HG02981 (cell line): Measurements from ENCODE around the gene SMIM34.
"Not testable (repeated sequence)": the region's sequence is repeated elsewhere in the genome, so short reads cannot be mapped to it uniquely, and the experiment has no call there.

Experiments
- ATAC-seq: cut with Tn5 transposase; IDR thresholded peaks from one replicate; pipeline ENCODE4 v1.9.1; 2021; ENCODE audit warnings: mild to moderate bottlenecking, moderate library complexity; ENCODE audit not compliant: unreplicated experiment

The SMIM34 gene, protein sequence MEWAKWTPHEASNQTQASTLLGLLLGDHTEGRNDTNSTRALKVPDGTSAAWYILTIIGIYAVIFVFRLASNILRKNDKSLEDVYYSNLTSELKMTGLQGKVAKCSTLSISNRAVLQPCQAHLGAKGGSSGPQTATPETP

DNA sequence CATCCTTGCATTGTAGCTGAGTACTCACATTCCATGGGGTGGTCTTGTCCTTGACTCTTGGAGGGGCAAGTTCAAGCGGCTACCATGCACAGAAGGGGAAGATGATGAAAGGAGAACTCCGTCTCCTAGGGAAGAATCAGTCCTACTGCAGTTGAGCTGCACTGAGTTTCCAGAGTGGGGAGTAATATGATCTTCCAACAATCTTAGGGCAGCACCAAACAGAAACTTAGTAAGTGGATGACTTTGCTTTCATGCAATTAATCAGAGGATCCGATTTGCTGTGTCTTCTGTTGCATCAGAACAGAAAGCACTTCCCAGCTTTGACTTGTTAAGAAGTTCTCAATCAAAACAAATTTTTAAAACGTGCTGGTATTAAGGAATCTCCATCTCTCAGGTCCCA, at the start of gene SMIM34:
Gene SMIM34 (minus strand): TSS at position 147 of the 400 bp plus-strand sequence. CDS start 112 bp downstream, at position 35.
- not testable (repeated sequence) for ATAC-seq

DNA sequence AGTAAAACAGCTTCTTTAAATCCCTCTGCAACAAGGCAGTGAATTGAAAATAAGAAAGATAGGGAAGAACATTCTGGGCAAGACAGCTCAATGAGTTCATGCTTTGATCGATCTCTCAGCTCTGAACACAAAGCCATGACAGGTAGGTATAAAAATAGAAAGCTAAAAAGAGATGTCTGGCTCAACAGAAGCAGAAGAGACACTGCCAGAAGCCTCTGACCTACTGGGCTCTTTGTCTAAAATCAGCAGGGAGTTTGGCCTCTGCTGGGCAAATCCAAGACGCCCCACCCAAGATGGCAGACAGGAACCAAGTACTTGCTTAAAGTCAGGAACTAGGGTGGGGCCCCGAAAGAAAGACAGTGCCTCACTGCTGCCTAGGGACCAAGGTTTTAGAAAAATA, 43.6 kb upstream of the SMIM34 start:
- ATAC-seq, result not testable (repeated sequence)

DNA sequence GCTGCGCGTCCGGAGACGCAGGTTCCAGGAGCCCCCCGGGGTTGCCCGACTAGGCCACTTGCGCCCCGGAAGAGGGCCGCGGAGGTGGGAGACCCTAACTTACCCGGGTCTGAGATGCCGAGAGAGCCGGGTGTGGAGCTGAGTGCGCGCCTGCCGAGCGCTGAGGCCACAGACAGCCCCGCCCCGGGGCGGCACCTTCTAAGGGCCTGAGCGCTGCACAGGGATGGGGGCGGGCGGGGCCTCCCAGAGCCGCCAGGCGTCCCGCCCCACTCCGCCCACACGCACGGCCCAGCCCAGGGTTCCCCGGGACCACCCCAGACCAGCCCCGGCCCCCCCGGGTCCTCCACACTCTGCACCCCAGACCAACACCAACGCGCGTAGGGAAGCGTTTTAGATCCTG, 35.7 kb upstream of the SMIM34 start:
- ATAC-seq, result not testable (repeated sequence)

DNA sequence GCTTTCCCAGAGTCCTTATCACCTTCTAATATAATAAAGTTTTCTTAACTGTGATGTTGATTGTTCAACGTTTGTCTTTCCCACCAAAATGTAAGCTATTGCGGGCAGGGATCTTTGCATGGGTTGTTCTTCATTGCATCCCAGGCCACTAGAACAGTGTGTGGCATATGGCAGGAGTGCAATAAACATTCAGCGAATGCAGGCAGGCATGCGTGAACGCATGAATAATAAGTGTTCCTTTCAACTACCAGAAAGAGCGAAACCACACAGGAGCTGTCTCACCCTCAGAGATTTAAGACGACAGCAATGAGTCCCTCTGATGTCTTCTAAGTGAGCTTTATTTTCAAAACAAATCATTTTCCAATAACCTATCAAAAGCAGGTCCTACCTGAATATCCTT, 34.5 kb upstream of the SMIM34 start:
- ATAC-seq, result not testable (repeated sequence)

DNA sequence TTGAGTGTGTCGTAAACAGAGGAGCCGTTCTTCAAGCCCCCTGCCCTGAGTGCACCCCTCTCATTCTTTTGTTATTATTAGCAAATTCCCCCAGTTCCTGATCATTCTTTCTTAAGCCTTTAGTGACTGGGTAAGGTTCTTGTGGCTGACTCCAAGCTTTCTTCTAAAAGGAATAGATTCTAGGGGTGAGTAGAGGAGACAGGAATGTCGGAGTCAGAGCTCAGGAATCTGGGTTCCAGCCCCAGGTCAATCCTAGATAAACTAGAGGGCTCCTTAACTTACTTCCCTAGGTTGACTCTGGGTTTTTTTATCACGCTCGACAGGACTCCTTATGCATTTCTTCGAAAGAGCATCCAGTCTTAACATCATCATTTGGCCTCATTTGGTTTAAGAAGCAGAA, 32.4 kb upstream of the SMIM34 start:
- not testable (repeated sequence) for ATAC-seq

DNA sequence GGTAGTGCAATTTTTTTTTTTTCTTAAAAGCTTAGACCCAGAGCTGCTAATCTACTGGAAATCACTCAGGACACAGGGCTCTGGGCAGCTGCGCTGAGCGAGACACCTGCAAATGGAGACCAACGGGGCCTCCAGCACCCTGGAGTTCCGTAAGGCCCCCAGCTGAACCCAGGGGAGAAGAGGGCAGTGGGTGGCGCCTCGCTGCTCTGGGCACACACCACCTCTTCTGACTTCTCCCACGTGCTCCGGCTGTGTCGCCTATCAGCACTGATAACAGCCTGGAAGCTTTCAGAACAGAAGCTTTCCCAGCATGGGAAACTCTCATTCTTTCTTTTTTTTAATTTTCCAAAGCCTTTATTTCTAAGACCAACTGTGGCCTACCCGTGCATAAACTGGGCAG, 31.9 kb upstream of the SMIM34 start:
- ATAC-seq, result not testable (repeated sequence)

DNA sequence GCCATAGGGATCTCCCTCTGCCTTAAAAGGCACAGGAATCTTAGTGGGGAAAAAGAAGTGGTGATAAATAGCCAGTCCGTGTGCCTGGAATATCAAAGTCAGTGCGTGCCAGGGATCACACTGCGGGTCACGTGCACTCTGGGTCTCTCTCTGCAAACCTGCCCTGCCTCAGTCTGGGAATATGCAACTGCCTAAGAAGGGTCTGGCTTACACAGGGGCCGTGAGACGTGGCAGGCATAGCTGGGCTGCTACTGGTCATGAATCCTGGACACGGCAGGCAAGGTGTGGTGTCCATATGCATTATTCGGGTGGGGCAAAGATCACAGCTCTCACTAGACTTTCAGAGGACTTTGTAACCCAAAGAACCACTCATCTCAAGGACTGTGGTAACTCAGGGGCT, 23.3 kb upstream of the SMIM34 start:
- ATAC-seq, result not testable (repeated sequence)

DNA sequence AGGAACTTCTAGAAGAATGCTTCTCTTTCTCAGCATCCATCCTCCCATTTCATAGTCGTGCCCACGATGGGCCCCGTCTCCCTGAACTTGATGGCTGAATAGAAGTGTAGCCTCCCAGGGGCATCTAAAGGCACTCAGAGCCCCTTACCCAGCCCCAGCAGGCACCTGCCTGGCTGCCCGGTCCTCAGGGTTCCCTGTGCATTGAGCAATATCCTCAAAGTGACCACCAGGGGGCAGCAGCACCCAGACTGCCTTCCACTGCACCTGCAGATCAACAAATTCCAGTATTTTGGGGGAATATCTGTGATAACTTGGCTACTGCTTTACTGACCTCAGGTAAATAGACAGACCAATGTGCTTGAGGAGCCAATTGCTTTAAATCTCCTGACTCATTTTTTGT, 19.7 kb upstream of the SMIM34 start:
- not testable (repeated sequence) for ATAC-seq

DNA sequence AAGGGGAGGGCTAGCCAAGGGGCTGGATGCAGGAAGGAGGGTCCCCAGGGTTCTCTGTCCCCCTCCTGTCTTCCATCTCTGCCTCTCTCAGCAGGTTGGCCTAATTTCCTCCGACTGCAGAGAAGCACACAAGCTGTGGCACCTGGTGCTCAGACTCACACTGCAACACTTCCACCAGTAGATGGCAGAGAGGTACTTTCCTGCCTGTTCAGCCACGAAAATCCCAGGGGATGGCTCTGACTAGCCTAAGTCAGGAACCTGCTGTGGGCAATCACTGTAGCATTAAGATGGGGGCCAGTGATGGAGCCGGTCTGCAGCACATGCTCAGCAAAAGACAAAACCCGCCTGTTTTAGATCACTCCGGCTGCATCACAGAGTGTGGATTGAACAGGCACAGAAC, 6.0 kb upstream of the SMIM34 start:
- ATAC-seq, result not testable (repeated sequence)

DNA sequence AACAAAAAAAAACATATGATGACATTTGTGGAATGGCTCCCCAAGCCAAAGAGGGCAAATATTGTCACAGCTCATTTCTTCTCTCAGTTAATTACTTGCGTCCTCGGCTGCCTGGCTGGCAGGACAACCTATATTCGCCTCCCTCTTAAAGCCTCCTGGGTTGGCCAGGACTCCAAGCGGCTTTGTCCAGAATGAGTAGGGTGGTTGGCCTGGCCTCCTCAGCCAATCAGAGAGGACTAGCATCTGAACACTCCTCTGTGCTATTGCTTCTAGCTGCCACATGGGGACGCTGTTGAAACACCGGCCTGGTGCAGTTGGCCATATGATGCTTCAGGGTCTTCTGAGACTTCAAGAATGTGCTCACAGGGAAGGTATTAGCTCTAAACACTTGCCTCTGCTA, 4.7 kb upstream of the SMIM34 start:
- ATAC-seq, result not testable (repeated sequence)

DNA sequence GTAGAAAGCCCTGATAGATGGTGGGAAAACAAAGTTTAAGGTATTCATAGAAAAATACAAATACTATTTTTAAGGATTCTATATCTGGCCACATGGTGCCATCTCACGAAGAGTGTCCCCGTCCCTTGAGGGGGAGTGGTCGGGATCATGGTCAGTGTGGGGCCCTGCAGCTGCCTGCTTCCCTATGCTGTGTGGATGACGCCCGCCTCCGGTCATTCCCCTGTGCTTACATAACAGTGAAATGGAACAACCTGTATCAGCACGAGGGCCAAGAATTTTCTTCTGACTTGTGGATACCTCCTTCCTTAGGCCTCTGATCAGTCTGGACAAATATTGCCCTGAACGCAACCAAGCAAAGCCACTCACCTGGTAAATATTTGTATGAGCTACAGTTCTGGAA, 3.6 kb upstream of the SMIM34 start:
- not testable (repeated sequence) for ATAC-seq

DNA sequence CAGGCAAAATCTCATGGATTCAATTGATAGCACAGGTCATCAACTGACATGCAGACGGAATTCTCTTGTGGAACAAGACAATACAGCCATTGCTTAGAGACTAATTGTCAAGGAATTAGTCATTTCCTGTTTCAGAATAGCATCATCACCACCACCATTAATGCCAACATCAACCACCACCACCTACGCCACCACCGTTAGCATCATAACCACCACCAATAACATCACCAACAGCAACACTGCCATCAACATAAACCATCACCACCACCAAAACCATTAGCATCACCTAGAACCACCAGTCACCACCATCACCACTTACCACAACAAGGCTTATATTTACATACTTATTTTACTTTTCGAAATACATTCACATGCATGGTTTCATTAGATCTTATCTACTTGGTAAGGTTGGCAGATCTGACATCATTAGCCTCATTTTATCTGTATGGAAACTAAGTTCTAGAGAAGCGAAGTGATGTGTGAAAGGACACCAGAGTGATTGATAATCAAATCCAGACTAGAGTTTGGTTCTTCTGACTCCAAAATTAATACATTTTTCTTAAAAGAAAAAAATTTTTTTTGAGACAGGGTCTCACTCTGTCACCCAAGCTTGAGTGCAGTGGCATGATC, 6.2 kb downstream of the SMIM34 start:
- ATAC-seq, result not testable (repeated sequence)

DNA sequence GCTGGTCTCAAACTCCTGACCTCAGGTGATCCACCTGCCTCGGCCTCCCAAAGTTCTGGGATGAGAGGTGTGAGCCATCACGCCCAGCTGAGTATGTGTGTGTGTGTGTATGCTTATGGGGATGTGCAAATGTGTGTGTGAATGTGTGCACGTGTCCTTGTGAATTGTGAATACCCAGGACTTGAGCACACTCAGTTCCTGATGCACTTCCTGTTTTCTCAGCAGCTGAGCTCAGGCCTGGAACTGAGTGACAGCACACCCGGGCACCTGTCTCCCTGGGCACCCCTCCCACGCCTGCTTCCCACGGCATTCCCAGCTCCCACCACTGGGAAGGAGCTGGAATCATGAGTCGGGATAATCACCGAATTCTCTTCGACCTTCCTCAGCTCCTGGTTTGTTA, 16.5 kb downstream of the SMIM34 start:
- ATAC-seq, result not testable (repeated sequence)

DNA sequence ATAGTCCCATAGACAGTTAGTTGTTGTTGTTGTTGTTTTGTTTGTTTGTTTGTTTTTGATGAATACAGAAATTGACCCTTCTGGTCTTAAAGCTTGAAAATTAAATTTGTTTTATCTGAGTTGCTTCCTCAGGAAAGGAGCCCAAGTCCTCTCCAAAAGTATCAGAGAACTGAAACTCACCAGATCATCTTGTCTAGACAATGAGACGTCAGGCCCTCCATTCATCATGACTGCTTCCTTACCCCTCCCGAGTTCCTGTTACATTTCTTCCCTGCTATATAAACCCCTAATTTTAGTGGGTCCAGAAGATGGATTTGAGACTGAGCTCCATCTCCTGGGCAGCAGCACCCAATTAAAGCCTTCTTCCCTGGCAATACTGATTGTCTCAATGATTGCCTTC, 17.1 kb downstream of the SMIM34 start:
- not testable (repeated sequence) for ATAC-seq

DNA sequence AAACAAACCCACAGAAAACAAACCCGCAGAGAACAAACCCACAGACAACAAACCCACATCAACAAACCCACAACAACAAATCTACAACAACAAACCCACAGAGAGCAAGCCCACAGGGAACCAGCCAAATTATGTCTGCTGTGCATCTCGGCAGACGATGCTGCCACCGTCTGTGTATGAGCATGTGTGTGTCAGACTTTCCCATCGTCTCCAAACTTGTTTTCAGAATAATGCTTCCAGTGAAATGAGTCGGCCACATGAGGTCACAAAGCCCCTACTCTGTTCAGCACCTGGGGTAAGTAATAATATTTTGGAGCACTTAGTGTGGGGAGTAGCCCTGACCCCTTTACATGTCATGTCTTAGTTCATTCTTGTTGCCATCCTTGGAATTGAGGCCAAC, 17.6 kb downstream of the SMIM34 start:
- not testable (repeated sequence) for ATAC-seq

DNA sequence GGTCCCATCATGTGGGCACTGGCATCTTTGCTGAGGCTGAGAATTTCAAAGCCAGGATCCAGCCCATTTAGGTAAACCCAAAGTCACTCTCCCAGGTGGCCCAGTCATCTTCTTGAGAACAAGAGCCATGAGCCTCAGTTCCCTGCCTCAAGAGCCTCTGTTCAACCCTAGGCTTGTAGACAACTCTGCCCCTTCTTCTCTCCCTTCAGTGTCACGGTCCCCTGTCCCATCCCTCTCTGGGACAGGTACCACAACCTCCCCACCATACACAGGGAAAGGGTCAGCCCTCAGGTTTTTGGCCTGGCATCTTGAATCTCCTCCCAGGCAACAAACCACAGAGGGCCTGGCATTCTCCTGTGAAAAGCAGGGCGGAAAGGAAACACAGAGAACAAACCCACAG, 18.1 kb downstream of the SMIM34 start:
- not testable (repeated sequence) for ATAC-seq

DNA sequence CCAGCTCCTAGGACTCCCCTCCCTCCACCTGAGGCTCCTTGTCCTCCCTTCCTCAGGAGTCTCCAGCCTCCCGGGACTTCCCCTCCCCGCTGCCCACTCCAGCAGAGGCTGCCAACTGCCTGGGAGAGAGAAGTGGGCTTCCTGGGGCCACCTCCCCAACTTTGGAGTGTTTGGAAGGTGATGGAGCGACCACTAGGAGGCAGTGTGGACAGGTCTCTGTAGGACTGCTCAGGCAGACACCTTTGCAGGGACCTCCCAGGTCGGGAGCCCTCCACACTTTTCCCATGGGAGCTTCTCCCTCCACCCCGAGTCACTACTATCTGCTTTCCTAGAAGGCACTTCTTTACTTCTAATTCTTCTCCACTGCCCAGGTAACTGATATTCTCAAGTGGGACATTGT, 19.0 kb downstream of the SMIM34 start:
- not testable (repeated sequence) for ATAC-seq

DNA sequence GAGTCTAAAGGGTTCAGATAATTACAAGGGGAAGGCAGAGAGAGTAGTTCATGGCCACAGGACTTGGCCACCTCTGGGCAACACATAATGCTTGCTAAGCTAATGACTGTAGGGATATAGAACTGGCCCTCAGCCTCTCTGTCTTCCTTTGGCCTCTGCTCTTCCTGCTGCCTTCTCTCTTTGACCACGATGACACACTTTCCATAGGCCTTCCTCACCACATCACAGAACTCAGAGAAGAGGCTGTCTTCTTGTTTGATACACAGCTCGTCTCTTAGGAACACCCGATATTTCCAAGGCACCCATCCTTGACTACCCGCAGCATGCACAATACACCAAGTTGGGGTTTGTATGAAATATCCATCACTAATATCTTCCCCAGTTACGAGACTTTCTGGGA, 23.2 kb downstream of the SMIM34 start:
- ATAC-seq, result not testable (repeated sequence)

DNA sequence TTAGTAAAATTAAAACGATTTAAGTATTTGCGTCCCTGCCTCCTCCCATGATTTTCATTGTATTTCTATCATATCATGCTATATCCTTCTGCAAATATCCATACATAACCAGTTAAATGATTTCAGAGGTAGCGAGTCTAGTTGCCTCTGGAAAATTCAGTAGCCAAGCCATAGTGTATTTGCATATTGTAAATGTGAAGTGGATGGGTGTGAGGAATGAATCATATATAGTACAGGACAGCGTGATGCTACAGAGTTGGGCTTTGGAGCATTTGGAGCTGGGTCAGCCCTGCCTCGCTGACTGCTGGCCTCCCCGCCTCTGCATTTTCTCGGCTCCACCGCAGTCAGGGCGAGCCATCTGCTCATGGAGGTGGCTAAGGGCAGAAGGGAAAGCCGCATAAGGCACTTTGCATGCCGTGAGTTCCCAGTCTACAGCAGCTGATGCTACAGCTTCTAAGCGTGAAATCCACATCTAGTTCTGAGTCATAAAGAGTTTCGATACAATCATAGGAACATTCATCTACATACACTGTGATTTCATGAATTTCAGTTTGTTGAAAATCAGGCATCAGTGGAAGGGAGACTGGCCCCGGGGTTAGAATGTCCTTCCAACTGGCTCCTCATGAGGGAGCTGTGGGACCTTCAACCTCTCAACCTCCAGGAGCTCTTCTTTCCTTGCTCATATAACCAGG, 39.9 kb downstream of the SMIM34 start:
- ATAC-seq, result peak; percentile 73

DNA sequence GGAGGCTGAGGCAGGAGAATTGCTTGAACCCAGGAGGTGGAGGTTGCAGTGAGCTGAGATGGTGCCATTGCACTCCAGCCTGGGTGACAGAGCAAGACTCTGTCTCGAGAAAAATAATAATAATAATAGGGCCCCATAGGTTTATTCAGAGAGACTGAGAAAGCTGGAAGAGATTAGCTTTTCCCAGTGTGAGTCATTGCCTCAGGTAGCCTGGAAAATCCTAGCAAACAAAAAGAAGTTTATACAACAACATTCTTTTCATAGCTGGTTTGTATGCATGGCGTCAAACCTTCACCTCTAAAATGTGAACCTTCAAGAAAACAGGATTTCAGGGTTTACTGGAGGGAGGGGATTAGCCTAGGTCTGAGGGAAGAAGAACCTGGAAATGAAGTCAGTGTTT, 40.6 kb downstream of the SMIM34 start:
- ATAC-seq, result not testable (repeated sequence)

DNA sequence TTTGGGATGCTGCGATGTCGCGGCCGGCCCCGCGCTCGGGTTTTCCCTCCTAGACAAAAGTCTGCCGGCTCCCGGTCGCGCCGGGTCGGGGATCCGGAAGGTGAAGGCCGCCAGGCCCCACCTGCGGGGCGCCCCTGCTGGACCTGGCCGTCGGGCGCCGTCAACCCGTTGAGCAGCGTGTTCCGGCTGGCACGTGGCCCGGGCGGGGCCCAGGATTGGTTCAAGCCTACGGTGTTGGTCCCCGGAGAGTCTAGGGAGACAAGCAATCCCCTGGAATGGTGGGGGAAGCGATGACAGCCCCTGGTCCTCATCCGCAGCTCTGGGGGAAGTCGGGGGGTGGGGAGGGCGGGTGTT, 48.2 kb downstream of the SMIM34 start:
- peak; percentile 64 for ATAC-seq

DNA sequence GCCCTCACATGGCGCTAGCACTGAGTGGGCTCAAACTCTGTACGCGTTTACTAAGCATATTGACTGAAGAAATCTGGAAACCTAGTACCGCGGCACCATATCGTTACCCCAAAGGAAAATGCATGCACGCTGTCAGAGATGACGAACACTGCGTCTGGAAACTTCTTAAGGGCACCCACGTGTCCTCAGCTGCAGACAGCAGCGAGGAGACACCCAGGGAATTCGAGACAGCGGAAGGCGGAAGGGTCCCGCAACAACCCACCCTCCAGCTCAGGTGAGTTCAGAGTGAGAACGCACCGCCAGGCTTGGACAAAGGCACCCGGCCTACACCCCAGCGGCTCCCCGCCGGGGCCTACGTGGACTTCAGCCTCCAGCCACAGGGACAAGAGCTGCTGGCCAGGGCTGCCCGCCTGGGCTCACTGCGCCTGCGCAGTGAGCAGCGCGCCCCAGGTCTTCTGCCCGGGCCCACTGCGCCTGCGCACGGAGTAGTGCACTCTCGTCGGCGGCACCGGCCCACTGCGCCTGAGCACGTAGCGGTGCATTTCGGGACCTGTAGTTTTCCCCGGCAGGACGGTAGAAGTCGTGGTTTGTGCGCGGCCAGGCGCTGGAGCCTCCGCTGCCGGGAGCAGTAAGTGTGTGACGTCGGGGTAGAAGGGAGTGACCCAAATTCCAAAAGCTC, 48.7 kb downstream of the SMIM34 start, which contains the start of gene SMIM11:
Gene SMIM11 (plus strand): TSS at position 568 of the 679 bp plus-strand sequence. CDS start 3,998 bp downstream, outside the sequence.
- ATAC-seq, result peak; percentile 90
